Stimulated activated CD8-positive, alpha-beta memory T cell treated with anti-CD3 and anti-CD28 coated beads, Interleukin-4, amount 100 ng/mL, for 48 hours (primary cell): Measurements from ENCODE around the gene TMCC1.
"Not testable (repeated sequence)": the region's sequence is repeated elsewhere in the genome, so short reads cannot be mapped to it uniquely, and the experiment has no call there.

Experiments
- DNase-seq: peaks from one replicate; pipeline ENCODE4 v3.0.0-alpha.2; 2020

Gene TMCC1

DNA sequence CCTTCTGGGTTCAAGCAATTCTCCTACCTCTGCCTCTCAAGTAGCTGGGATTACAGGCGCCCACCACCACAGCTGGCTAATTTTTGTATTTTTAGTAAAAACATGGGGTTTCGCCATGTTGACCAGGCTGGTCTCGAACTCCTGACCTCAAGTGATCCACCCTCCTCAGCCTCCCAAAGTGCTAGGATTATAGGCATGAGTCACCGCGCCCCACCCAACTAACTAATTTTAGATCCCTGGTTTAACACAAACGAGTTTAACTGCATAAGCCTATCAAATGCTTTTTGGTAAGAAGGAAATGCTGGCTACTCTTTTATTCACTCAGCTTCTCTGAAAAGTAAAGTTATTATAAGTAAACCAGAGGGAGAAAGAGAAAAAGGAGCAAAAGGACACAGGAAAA lies 61.6 kb downstream of the TMCC1 start:
- not testable (repeated sequence) for DNase-seq

DNA sequence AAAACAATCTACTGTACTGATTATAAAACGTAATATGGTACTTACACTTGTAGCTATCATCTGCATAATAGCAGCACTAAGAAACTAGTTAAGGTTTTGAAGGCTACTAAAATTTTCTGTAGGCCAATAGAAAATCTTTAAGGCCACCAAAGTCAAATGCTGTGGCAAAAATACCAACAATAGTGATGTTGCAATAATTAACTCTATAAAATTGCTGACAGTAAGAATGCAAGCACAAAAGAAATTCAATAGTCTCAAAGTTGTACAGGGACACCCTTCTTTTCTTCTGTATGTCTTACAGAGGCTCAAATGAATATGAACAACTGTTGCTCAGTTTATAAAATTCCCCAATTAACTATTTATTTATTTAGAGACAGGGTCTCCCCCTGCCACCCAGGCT lies 62.0 kb downstream of the TMCC1 start:
- no peak for DNase-seq

DNA sequence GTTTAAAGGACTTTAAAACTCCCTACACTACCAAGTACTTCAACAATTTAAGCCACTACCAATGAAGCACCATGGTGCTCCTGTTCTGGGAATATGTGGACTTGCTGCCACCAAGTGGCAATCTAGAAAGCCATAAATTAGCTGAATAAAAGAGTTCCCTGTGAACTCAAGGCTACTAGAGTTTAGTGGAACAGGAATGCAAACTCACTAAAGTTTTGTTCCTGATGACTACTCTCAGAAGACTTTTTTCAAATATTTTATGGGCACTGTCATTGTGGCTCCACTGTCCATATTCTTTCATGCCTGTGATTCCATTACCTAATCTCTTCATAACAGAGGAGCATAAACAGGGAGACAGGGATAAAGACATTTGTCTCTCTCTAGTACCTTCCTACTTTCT lies 63.9 kb downstream of the TMCC1 start:
- DNase-seq = no peak

DNA sequence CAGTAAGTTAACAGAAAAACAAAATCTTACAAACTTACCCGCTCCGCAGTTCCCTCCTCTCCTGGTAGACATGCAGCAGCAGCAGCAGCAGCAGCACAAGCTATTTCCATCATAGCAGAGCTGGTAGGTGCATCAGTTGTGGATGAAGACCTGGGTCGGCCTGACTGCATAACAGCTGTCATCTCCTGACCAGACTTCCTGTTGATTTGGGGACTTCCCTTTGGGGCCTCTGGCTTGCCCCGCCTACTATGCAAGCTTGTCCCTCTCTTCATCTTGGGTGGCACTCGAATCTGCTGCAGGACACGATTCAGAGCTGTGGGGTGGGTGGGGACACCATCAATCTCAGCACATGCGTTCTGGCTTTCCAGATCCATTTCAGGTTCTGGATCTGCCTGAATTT lies 65.7 kb downstream of the TMCC1 start:
- DNase-seq = peak; percentile 38

DNA sequence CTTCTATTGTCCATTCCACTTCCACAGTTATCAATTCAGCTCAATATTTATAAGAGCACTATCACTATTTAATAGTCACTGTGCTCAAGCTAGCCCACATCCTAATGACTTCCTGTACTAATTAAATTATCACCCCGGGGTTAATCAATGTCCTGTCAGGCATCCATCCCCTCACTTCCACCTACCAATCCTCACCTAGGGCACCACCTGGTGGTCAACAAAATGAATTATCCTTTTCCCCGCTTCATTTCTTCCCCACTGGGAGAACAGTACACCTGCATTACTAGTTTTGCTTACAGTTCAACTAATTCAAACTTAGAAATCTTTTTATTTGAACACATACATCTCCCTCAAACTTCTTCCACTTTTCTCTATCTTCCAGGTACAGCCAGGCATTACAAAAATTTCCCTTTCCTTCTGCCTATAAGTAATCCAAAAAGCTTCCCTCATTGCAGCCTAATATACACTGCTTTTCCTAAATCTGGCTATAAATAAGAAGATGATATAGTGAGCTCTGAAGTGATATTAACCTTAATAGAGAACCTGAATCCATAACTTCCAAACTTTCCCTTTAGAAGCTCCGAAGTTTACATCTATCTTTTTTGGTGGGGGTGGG lies 68.5 kb downstream of the TMCC1 start:
- peak; percentile 62 for DNase-seq

DNA sequence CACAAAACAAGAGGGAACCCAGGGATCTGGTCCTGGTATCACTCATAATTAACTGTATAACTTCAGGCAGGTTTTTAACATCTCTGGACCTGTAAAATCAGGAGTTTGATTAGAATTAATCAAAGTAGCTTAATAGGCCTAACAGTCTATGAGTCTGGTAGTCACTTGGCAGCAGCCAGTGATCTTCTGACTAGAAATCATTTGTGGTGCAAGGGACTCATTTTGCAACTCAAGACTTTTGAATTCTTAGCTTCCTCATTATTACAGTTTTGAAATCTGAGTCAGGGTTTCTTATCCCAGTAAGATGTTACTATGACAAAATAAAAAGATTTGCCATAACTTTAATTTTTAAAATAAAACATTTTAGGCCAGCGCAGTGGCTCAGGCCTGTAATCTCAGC lies 70.8 kb downstream of the TMCC1 start:
- no peak for DNase-seq

DNA sequence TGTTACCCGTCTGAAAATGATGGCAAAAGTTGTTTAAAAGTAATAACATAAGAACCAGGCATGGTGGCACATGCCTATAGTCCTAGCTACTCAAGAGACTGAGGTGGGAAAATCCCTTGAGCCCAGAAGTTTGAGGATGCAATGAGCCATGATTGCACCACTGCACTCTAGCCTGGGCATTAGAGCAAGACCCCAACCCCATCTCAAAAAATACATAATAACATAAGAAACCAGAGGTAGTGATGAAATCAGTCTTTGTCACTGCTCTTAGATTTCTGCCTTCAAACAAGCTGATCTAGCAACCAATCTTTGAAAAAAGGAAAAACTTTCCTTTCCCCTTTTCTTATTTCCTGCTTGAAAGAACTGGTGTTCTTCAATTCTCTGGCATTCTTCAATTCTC lies 71.3 kb downstream of the TMCC1 start:
- DNase-seq = no peak

DNA sequence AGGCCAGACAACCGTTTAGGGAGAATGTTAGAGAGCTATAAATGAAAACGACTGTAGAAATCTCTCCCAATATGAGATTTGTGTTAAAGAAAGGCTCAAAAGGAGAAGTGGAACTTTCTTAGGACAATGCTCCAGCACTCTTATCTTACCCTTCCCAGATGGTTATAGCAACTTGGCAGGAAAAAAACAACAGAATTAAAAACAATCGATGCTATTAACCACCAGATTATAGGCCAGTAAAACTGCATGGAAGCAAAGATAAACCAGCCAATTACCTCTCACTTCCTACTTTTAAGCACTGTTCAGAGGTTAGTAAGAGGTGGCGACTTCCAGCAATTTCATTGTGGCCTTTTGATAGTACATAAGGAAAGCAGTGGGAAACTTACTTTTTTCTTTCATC lies 72.9 kb downstream of the TMCC1 start:
- DNase-seq = no peak

DNA sequence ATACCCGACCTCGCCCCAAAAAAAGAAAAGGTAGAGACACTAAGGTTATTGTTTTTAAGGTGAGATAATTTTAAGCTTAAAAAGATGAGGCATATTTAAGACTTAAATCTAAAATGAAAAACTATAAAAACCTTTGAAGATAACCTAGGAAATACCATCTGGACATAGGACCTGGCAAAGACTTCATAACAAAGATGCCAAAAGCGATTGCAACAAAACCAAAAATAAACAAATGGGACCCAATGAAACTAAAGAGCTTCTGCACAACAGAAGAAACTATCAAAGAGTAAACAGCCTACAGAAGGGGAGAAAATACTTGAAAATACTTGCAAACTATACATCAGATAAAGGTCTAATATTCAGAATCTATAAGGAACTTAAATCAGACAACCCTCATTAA lies 80.9 kb downstream of the TMCC1 start:
- DNase-seq = no peak

DNA sequence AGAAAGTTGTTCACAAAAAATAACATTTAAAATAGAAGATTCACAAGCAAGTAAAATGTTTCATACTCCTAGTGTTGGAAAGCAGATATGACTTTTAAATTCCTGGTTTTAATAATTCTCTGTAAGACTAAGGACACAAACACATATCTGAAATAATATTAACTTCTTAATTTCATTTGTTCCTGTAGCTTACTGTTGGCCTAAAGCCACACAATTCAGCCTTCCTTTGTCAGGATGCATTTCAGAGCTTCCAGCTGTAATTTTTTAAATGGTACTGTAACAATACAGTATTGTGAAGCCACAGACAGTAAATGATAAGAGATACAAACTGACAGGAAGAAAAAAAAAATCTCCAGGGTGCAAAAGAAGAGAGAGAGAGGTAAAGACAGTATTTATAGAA lies 84.2 kb downstream of the TMCC1 start:
- no peak for DNase-seq

DNA sequence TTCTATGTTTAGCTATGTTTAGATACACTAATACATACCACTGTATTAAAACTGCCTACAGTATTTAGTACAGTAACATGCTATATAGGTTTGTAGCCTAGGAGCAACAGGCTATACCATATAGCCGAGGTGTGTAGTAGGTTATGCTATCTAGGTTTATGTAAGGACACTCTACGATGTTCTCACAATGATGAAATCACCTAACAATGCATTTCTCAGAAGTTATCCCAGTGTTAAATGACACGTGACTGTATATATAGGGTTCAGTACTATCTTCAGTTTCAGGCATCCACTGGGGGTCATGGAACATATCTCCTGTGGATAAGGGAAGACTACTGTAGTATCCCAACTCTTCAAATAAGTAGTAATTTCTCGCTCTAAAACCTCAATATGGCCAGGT lies 97.4 kb downstream of the TMCC1 start:
- DNase-seq = no peak

DNA sequence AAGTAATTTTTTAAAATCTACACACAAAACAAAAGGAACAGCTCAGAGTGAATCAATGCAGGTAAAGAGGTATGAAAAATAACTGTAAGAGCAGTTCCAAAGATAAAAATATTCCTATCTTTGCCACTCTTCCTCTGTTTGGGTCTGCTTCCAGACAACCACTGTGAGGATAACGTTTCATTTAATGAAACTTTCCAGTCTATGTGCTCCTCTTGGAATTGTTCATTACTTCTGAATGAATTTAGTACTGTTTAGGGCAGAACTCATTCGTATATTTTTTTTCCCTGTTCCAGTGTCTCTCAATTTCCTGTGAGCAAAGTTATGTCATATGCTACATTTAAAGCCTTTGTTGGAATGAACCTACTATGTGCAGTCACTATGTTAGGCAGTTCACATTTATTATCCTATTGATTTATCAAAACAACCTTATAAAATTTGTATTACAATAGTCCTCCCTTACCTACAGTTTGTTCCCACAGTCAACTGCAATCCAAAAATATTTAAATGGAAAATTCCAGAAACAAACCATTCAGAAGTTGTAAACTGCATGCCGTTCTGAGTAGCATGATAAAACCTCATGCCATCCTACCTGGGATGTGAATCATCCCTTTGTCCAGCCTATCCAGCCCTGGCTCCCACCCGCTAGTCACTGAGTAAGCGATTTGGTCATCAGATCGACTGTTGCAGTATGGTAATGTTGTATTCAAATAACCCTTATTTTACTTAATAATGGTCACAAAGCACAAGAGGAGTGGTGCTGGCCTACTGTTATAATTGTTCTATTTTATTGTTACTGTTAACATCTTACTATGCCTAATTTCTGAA lies 98.1 kb downstream of the TMCC1 start:
- no peak for DNase-seq

DNA sequence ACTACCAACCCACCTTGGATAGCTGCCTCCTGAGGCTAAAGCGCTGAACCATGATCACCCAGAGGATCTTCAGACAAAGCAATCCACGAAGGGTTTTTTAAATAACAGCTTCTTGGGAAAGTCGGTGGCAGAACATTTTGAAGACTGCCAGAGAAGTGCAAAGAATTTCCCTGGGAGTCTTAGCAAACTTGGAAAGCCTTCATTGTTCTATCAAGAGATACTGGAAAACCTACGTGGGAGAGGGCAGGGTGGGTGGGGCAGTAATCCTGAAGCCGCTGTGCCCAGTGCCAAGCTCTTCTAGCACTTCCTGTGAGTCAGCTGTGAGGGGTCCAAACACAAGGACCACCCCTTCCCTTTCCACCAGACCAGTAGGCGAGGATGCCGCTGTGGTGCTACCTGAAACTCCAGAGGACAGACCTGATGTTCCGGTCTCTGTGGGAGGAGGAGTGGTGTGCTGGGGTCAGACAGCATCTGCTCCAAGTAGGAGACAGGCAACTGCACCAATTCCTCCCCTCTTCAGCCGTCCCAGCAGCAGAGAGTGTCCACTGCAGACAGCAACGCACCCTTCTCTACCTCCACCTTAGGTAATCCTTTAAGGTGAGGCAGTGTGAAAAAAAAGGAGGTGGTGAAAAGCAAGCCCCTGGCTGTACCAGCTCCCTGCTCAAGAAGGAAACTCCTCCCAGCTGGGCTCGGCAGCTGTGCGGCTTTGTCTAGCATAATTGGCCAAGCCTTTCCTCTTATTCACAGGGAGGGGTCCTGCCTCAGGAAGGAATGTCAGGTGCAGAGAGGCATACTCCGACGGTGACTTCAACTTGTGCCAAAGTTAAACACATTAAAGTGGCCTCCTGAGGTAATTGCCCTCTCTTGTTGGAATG lies 99.0 kb downstream of the TMCC1 start:
- no peak for DNase-seq

DNA sequence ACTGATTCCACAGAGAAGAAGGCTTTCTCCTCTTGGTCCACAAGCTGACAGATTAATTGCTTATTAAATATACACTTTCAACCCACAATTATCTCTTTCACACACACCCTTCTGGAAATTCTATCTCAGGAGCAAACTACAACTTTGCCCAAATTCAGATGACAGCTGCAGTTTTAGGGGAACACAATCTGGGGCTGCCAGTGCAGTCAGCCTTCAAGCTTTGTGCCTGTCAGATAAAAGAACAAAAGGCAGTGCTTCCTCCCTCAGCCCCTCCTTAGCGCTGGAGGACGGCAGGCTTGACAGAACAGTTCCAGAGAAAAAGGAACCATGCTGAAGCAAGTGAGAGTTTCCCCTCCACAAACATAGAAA lies 99.6 kb downstream of the TMCC1 start:
- DNase-seq = no peak

DNA sequence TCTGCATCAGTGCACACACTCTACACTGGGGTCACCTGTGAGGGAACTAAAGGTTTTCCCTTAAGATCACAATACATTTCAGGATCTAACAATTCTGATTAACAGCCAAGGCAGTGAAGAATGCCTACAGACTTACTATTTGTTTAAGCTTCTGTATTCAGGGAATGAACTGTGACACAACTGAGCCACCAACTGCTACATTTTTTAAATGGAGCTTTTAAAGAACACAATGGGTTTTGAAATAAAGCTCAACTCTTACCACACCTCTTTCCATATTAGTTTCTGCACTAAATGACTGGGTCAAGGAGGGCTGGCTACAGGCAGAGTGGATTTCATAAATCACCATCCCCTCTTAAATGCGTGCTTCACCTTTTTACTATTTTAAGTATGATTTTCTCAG lies 100.2 kb downstream of the TMCC1 start:
- no peak for DNase-seq

DNA sequence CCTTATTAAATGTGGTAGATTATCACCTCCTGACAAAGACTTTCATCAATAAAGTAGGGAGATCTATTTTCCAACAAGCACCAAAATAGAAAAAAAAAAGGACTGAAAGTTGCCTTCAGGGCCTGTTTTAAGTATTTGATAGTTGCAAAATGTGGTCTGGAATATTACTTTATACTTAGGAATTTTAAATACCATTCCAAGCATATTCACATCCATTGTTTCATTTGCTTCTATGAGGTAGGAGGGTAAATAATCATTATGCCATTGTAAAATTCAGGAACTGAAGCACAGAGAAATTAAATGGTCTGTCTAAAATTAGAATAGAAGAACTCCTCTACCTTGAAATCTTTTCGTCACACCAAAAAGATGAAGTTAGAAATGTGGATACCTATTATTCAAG lies 110.0 kb downstream of the TMCC1 start:
- DNase-seq = no peak

DNA sequence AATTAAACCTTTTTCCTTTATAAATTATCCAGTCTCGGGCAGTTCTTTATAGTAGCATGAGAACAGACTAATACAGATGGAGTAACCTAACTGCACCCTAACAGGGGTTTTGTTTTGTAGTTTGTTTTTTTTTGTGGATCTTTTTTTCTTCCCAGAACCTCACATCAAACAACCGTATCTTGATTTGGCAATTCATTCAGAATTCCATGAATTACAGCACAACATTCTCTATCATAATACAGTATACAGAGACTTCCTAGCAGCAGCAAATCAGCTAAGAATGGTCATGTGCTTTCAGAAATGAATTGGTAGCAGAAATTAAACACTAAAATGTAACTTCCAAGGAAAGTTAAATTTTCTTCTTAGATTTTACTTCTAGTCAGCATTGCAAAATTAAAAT lies 114.6 kb downstream of the TMCC1 start:
- DNase-seq = no peak

DNA sequence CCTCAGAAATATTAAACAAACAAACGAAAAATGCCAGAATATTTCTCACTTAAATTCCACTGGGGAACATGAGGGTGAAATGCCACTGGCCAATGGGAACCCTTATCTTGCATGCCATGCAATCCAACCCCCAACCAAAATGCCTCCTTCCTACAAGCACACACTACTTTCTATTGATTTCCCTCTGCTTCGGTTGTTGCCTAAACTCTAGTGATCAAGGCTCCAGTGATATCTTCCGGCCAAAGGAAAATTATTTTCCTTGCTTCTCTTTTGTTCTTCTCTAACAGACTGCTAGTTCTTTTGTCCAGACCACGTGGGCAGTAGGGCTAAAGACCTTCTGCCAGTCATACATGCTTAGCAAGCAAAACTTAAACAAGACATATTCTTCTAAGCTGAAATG lies 115.7 kb downstream of the TMCC1 start:
- DNase-seq = no peak

DNA sequence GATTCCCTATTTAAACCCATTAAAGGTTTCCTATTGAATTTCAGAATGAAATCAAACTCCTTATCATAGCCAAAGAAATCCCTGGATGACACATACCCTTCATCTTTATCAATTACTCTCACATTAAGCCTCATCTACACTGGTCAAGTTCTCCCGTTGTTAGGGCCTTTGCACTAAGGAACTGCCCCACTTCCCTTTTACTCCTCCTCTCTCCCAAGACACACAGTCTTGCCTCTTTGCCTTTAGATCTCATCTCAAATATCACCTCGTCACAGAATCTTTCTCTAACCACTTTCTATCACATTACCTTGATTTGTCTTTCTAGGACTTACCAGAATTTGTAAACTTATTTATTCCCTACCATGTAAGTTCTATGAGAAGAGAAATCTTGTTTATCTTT lies 117.6 kb downstream of the TMCC1 start:
- DNase-seq = no peak

DNA sequence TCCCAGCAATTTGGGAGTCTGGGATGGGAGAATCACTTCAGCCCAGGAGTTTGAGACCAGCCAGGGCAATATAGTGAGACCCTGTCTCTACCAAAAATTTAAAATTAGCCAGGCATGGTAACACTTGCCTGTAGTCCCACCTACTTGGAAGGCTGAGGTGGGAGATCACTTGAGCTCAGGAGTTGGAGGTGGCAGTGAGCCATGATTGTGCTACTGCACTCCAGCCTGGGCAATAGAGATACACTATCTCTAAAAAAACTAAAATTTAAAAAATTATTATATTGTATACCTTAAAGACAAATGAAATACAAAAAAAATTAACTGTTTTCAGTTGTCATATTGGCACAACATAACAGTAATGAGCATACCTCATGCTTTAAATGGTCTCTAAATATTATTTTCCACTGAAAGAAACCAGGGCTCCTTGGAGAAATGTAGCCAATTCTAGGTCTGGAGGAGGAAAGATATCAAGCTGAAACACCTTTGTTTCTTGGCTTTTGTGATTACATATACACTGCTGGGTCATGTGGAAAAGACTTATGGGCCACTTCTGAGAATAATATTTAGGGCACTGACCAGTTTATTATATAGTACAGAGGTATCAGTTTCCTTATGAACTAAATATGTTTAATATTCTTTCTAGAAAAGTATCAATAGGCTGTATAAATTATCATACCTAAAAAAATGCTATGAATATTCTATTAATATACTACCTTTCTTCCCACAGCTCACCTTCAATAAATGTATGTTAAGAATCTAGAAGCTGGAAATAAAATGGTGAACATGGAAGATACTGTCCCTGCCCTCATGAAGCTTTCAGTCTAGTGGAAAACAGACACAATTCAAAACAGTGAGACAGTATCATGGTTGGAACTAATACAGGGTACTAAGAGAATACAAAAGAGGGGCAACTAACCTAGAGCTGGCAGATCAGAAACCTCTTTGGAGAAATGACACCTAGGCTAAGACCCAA lies 119.5 kb downstream of the TMCC1 start:
- no peak for DNase-seq

DNA sequence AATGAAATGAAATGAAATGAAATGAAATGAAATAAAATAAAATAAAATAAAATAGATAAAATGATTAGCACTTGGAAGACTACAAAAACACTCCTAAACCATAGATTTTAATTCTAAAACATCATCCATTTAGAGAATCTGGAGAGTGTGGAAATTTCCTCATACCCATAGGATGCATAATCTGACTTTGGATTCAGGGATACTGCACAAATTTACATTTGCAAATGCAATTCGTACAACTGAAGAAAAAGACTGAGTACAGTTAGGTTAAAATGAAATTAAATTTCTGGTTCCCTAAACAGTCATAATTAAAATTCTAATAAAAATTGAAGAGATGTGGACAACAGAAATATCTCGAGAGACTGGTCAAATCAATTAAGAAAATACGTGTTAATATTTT lies 122.9 kb downstream of the TMCC1 start:
- DNase-seq = no peak

DNA sequence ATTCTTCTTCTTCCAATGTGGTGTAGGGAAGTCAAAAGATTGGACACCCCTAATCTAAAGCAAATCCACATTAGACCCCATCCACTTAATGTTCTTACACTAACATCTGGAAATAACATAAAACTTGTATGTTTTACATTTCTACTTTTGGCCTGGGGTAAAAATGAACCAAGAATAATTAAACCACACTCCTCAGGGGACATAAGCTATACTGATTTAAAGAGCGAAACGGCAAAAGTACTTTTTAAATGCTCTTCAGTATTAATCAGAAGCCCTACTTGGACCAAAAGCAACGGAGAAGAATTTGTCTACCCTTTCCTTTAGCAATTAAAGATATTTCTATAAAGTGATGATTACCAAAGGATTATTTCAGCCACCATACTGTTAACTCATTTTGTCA lies 123.9 kb downstream of the TMCC1 start:
- DNase-seq = no peak

DNA sequence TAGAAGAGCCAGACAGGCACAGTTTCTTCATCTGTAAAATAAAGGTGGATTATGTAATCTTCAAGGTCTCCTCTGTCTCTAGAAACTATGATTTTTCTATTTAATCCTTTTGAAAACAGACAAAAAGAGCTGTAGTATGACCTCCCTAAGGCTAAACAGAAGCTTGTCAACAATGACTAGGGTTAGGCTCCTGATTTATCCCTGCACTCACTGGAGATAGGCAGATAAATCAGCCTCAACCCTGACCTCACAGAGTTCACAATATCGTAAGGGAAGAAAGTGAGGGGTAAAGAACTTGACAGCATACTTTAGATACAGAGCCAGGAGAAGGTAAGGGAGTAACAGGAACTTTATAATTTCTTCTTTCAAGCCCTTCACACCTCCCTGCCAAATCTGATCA lies 124.8 kb downstream of the TMCC1 start:
- DNase-seq = no peak
